SHP77 (cell line): ENCODE data around the gene CRP.
"Not testable (repeated sequence)": the region's sequence is repeated elsewhere in the genome, so short reads cannot be mapped to it uniquely, and the experiment has no call there.

Source experiments
- DNase-seq, 2 experiments: peaks; one replicate each; lab custom pipeline; 2025; lab: John Stamatoyannopoulos, UW

CRP gene, protein sequence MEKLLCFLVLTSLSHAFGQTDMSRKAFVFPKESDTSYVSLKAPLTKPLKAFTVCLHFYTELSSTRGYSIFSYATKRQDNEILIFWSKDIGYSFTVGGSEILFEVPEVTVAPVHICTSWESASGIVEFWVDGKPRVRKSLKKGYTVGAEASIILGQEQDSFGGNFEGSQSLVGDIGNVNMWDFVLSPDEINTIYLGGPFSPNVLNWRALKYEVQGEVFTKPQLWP

DNA sequence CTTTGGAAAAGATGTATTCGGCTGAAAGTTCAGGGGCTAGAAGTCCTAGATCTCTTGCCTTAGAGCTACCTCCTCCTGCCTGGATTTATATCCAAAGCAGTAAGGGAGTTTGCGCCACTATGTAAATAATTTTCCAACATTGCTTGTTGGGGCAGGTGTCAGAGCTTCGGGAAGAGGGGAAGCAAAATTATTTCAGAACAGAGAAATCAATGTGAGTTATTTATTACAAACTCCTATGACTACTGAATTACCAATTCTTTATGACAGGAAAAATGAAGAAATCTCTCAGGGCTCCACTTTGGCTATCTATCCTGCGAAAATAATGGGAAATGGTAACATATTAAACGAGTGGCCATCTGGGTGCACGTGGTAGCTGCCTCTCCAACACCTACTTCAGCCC, at the start of gene CRP:
Gene CRP, minus strand, starts transcription at position 61 of the 400 bp plus-strand sequence. CDS start 104 bp downstream, outside the sequence.
- DNase-seq: no peak

GRCh38 chr1:159763686-159764085, 49.3 kb upstream of the CRP start:
- DNase-seq: no peak

DNA sequence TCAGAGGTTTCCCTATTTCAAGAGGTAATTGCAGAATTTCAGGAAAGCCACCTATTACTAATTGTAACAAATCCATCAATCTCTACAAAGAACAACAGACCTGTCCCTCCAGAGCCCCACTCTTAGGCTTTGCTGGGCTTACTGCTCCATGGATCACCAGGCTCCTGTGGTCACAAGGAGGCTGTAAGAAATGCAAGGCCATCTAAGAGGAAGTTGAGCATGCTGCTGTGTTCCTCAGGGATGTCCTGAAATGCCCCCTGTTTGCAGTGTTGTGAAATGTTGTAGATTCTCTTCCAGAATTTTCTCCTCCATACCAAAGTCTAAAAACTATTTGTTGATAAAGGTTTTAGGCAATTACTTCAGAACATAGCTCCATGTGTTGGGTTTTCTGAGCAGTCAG, 42.0 kb upstream of the CRP start:
- DNase-seq: no peak

DNA sequence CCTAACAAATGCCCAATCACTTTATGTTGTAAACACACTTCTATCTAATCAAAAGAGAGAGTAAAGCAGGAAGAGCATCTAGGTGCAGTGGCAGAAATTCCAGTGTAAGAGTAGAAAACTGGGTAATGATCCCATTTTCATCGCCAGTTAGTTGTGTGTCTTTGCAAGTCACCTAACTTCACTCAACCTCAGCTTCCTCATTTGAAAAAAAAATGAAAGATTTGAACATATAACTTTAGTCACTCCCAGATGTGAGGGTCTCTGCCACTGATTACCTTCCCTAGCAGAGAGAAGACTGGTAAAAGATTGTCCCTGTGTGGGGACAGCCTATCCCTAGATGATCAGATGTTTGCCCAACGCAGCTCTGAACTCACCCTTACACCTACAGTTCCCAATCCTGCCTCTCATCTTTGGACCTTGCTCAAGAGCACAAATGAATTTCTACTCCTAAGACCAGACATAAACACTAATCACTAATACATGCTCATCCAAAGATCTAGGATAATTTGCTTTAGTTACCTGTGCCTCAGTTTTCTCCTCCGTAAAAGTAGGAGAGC, 41.1 kb upstream of the CRP start:
- DNase-seq: no peak

GRCh38 chr1:159753386-159753785, 39.0 kb upstream of the CRP start:
- DNase-seq: no peak

DNA sequence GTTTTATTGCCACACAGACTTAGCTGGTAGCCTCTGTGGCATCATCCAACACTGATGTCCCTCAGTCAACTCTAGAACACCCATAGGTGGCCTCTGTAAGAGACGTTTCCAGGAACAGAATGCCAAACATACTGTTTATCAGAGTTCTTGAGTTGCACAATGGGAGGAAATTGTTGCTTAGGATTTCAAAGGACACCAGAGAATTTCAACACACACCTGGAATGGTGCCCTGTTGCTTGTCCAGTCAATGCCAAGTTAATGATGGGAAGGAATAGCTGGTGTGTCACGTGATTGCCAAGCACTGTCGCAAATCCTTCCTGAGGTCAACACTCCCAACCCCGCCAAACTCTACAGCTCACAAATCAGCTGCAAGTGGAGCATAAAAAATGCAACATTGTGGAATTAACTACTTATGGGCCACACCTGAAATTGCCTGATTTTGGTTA, 37.8 kb upstream of the CRP start:
- DNase-seq: no peak

- DNase-seq: no peak
Measured at GRCh38 chr1:159751031-159751430, 36.6 kb upstream of the CRP start.

- DNase-seq: no peak
Measured at GRCh38 chr1:159750621-159751020, 36.2 kb upstream of the CRP start.

GRCh38 chr1:159749630-159750029, 35.2 kb upstream of the CRP start:
- no peak for DNase-seq

GRCh38 chr1:159748370-159748769, 34.0 kb upstream of the CRP start:
- DNase-seq: no peak

DNA sequence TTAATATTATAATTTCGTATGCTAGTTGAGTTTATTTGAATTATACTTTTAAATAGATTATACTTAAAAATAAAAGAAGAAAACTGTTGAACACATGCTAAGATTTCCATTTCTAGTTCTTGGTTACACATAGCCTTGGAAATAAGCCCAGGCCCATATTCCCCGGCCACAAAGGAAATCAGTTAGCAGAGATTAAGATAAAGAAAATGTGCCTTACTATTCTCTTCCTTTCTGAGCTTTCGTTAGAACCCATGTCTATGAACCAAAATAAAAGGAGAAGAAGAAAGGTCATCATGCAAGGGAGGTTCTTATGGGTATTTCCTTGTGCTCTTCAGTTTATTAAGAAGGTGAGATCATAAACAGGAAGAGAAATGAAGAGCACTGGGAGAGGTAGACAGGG, 32.3 kb upstream of the CRP start:
- DNase-seq: no peak

DNA sequence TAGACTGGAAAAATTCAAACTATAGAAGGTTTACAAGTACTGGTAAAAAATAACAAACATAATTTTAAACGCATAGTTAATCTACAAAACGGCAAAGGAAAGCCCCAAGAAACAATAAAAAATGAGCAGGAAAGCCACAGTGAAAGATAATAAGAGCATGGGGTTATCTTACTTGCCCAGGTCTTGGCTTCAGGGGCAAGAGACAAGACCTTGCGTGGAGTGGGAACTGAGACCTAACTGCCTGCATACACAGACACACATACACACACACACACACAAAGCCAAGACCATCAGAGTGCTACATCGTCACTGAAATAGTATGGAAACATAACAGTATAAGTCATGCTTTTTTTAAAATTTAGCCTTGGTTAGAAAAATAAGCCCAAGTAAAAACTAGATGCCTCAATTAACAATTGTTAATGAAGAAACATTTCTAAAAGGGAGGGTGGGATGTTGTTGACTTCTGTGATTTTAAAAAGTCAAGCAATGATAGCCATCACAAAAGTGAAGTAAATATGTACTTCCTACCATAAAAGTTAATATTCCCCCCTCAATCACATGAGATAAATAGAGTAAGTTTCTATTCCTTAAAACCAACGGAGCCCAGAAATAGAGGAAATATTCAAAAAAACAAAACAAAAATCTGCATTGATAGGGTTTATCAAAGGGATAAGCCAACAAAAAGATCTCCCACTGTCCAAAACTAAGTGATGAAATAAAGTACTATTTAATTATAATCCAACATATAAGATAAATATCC, 29.4 kb upstream of the CRP start:
- no peak for DNase-seq

DNA sequence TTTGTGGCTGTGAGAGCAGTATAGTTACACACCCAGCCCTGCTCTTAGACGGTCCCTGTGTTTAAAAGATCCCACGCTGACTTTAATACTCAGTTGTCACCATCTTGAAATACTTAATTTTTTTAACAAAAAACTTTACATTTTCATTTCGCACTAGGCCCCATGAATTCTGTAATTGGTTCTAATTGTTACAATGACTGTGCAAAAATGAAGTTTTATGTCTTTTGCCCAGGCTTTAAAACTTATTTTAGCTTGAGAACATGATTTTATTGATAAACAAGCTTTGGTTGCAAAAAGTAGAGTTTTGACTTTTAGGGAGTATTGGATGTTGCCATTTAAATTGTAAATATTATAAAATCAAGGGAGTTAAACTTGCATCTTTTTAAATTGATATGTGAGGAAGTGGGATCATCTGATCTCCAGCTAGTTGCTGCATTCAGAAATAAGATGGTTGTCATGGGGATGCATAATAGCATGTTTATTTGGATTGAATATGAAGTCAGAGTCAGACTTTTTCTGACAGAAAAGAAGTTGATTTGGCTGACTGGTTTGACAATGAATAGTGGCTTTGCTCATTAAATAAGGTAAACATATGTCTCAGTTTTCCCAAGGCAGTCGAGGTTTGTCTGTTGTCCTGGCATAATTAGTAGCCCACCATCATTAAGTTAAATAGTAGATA, 23.0 kb upstream of the CRP start:
- DNase-seq: no peak

DNA sequence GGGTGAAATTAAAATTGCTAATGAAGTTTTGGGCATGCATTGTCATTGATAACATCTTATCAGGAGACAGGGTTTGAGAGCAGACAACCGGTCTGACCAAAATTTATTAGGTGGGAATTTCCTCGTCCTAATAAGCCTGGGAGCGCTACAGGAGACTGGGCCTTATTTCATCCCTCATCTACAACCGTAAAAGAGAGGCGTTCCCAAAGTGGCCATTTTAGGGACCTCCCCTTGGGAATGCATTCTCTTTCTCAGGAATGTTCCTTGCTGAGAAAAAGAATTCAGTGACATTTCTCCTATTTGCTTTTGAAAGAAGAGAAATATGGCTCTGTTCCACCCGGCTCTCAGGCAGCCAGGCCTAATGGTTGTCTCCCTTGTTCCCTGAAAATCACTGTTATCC, 8.8 kb upstream of the CRP start:
- not testable (repeated sequence) for DNase-seq

GRCh38 chr1:159719990-159720389, 5.6 kb upstream of the CRP start:
- DNase-seq: no peak

GRCh38 chr1:159715855-159716254, 1.5 kb upstream of the CRP start:
- no peak for DNase-seq

GRCh38 chr1:159712080-159712479, 2.3 kb downstream of the CRP start:
- no peak for DNase-seq

DNA sequence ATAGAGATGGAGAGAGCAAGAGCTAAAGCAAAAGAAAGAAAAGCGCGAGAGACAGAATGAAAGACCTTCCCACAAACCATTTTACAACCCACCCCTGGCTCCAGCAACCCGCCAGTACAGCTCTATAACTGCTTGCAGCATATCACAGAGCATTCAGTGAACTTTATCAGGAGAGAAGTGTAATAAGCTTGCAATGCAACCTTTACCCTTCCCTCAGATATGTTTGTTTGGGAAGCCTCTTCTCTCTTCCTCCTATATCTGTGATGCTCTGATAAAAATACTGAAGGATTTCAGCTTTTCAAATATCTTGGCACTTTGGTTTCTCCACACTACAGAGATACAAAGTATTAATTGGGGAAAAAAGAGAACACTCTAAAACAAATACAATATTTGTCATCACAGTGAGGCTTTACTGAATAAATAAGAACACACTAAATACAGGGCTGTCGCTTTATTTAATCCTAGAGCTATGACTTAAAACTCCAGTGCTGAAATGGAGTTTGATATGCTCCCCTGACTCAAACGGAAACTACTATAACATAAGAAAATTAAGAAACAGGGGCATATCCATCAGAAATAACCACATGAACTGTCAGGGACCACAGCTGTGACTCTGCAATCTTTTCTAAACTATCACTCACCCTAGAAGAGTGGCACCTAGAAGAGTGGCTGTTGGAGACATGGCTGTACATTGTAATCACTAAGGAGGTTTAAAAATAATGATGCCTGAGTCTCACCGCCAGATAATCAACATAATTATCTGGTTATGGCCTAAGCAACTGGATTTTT, 6.7 kb downstream of the CRP start:
- DNase-seq: no peak

- no peak for DNase-seq
Measured at GRCh38 chr1:159705904-159706256, 8.5 kb downstream of the CRP start.

DNA sequence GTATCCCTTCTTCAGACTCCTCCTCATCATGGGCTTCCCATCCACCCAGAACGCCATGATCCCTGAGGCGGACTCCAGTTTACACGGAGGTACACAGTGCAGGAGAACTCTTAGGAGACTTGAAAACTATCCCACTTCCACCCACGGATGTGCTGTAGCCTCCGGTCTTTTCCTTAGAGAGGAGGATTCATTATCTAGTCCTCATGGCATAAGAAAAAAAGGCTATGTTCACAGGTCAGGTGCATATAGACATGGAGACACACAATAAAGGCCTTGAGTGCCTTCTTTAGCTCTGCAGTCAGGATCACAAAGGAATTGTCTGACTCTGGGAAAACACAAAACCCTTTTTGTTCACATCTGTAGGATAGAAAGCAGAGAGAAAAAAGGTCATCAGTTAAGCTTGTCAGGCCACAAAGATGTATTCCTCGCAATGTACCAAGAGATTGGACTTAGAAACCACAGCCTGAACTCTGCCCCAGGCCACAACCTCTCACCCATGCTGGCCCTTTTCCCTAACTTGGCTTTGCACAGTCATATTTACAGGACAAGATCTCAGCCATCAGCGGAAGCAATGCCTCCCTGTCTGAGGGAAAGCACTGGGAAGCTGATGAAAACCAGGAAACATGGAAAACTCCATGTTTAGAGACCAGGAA, 9.0 kb downstream of the CRP start:
- no peak for DNase-seq

- no peak for DNase-seq
Measured at GRCh38 chr1:159704481-159704880, 9.9 kb downstream of the CRP start.

DNA sequence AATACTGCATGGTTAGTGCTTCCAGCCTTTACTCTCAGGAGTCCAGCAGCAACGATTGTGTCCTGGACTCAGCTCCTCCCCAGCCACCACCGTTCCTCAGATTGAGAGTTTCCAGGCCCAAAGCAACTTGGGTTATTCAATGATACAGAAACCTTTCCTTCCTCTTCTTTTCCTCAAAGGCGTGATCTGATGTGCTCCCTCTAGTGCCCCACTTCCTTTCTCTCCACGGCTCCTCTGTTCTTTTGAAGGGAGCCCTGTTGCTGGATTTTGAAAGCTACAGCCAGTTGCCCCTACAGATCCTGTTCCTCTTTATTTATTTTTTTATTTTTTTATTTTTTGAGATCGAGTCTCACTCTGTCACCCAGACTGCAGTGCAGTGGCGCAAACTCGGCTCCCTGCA, 14.1 kb downstream of the CRP start:
- no peak for DNase-seq
